Mesothelial cell of epicardium (in vitro differentiated cells): ENCODE results near the gene PRUNE2. TPM values are rescaled to one million over a fixed set of nuclear protein-coding genes. Genes with fewer than 3 reads are reported as not detected.
A peak's percentile ranks its signal among the peaks of the same experiment; 100 is the strongest.

Experiments
- DNase-seq, 2 experiments: peaks; one replicate each; pipeline ENCODE4 v3.0.0; 2021; ENCODE audit warnings: low spot score in 2 of 2; ENCODE audit not compliant: unreplicated experiment in 2 of 2
- H3K27ac Mint-ChIP-seq: 2 replicates; pipeline ENCODE4 v1.8.0; 2021; ENCODE audit warnings: mixed read lengths
- H3K27me3 Mint-ChIP-seq: 2 replicates; pipeline ENCODE4 v1.8.0; 2021; ENCODE audit warnings: low read depth, mixed read lengths
- H3K36me3 Mint-ChIP-seq: 2 replicates; pipeline ENCODE4 v1.8.0; 2021; ENCODE audit warnings: mixed read lengths
- H3K4me1 Mint-ChIP-seq: 2 replicates; pipeline ENCODE4 v1.8.0; 2021; ENCODE audit warnings: mixed read lengths
- H3K4me3 Mint-ChIP-seq: 2 replicates; pipeline ENCODE4 v1.8.0; 2021; ENCODE audit warnings: mild to moderate bottlenecking, moderate library complexity, mixed read lengths
- H3K9me3 Mint-ChIP-seq: 2 replicates; pipeline ENCODE4 v1.8.0; 2021; ENCODE audit warnings: mixed read lengths
- total RNA-seq: library from RNA; stranded (reverse); gene quantifications from 3 replicates; pipeline ENCODE4 v1.2.1, GENCODE V29; 2021
- TF ChIP-seq, protein P1 (sequence below): fragments of 200-600 bp; sonication (generic); IDR thresholded peaks from one replicate; pipeline ENCODE4 v1.5.0; 2021; ENCODE audit warnings: antibody characterized with exemption; ENCODE audit not compliant: unreplicated experiment

The PRUNE2 gene
- total RNA-seq, 1 donor from 2014 or later = 3.4 TPM

- peaks cover 28% of the 10 kb centered on the region for H3K4me1 Mint-ChIP-seq
- H3K27me3 Mint-ChIP-seq = no peaks in the 10 kb centered on the region
- no peak overlapping the region for H3K27ac Mint-ChIP-seq
- no peaks in the 10 kb centered on the region for H3K36me3 Mint-ChIP-seq
- TF ChIP-seq, protein P1, sequence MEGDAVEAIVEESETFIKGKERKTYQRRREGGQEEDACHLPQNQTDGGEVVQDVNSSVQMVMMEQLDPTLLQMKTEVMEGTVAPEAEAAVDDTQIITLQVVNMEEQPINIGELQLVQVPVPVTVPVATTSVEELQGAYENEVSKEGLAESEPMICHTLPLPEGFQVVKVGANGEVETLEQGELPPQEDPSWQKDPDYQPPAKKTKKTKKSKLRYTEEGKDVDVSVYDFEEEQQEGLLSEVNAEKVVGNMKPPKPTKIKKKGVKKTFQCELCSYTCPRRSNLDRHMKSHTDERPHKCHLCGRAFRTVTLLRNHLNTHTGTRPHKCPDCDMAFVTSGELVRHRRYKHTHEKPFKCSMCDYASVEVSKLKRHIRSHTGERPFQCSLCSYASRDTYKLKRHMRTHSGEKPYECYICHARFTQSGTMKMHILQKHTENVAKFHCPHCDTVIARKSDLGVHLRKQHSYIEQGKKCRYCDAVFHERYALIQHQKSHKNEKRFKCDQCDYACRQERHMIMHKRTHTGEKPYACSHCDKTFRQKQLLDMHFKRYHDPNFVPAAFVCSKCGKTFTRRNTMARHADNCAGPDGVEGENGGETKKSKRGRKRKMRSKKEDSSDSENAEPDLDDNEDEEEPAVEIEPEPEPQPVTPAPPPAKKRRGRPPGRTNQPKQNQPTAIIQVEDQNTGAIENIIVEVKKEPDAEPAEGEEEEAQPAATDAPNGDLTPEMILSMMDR = no peak
- H3K9me3 Mint-ChIP-seq = no peaks in the 10 kb centered on the region
- H3K4me3 Mint-ChIP-seq = no peak overlapping the region
- no peak for DNase-seq
These were observed 251.3 kb downstream of the PRUNE2 start for GRCh38 chr9:76654575-76654974.

GRCh38 chr9:76654051-76654461 is 251.9 kb downstream of the PRUNE2 start:
- TF ChIP-seq, protein P1 = no peak
- Mint-ChIP-seq H3K9me3 (no peaks in the 10 kb centered on the region), H3K27ac (no peak overlapping the region), H3K4me1 (peaks cover 28% of the 10 kb centered on the region), H3K36me3 (no peaks in the 10 kb centered on the region), H3K4me3 (no peak overlapping the region), H3K27me3 (no peaks in the 10 kb centered on the region)
- DNase-seq = no peak

DNA sequence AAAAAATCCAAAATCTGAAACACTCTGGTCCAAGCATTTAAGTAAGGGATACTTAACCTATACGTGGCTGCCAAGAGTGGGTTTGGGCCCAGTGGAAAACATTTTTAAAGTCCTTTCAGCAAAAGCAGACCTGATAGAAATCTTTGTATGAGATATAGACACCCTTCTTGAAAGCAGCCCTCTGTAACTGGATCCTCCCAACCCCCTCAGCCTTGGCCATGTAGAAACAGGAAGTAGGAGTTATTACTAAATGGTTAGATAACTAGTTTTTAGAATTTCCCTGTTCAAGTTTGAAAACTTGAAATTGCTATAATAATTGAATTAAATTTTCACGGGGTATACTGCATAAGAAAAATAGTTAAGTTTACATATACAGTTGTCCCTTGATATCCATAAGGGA is 253.0 kb downstream of the PRUNE2 start:
- H3K4me3 Mint-ChIP-seq = no peak overlapping the region
- H3K36me3 Mint-ChIP-seq = no peaks in the 10 kb centered on the region
- TF ChIP-seq, protein P1 = no peak
- H3K4me1 Mint-ChIP-seq = peaks cover 28% of the 10 kb centered on the region
- no peaks in the 10 kb centered on the region for H3K27me3 Mint-ChIP-seq
- no peak overlapping the region for H3K27ac Mint-ChIP-seq
- H3K9me3 Mint-ChIP-seq = no peaks in the 10 kb centered on the region
- no peak for DNase-seq

DNA sequence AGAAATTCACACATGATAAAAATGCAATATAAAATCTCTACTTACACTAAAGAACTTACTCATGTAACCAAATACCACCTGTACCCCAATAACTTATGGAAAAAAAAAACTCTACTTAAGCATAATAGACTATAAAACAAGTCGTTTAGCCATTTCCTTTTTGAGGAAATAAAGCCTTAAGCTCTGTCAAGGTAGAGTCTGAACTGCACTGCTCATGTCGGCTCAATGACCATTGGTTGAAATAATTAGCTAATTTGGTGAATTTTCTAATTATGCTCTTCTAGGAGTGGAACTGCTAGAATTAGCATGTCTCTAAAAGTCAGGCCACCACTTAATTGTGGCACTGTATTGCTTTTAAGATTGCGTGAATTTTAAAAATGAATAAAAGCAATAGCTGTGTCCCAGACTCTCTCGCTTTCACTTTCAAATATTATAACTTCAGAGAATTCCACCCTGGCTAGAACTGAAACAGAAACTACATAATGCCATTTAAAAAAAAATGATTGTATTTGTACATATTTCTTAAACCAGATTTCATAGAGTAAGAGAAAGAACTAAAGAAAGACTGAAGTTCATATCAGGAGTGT is 254.7 kb downstream of the PRUNE2 start:
- Mint-ChIP-seq H3K36me3 (no peaks in the 10 kb centered on the region), H3K4me3 (no peak overlapping the region), H3K27me3 (no peaks in the 10 kb centered on the region), H3K27ac (peak overlapping the region; percentile 18), H3K9me3 (no peaks in the 10 kb centered on the region), H3K4me1 (peaks cover 16% of the 10 kb centered on the region)
- no peak for DNase-seq
- TF ChIP-seq, protein P1 = no peak

DNA sequence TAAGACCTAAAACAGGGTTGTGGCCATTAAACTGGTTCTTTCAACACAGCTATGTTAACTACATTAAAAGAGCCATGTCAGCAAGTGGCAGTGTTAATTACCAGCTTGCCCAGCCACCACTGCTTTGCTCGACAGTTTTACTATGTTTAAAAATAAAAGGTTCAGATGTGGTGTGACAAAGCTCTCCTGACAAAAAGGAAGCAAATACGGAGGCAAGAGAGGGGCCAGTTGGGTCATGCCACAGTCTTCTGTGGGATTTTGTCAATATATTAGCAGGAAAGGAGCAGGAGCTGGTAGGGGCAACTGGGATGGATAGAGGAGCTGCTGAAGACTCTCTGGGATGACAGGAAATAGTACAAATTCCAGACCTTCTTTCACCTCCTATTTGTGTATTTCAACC is 255.2 kb downstream of the PRUNE2 start:
- Mint-ChIP-seq H3K4me3 (no peak overlapping the region), H3K27me3 (no peaks in the 10 kb centered on the region), H3K36me3 (no peaks in the 10 kb centered on the region), H3K9me3 (no peaks in the 10 kb centered on the region), H3K4me1 (peaks cover 16% of the 10 kb centered on the region), H3K27ac (no peak overlapping the region)
- no peak for DNase-seq
- TF ChIP-seq, protein P1 = no peak

- H3K27me3 Mint-ChIP-seq = no peaks in the 10 kb centered on the region
- DNase-seq = no peak
- no peak overlapping the region for H3K27ac Mint-ChIP-seq
- no peak overlapping the region for H3K4me3 Mint-ChIP-seq
- no peaks in the 10 kb centered on the region for H3K36me3 Mint-ChIP-seq
- TF ChIP-seq, protein P1 = no peak
- H3K9me3 Mint-ChIP-seq = no peaks in the 10 kb centered on the region
- peaks cover 16% of the 10 kb centered on the region for H3K4me1 Mint-ChIP-seq
These were observed 256.0 kb downstream of the PRUNE2 start for GRCh38 chr9:76649894-76650293.
